Kidney (tissue), 14 donors: ENCODE measurements around the gene PTTG1IP2. TPM values are rescaled to one million over a fixed set of nuclear protein-coding genes. Genes with fewer than 3 reads are reported as not detected.

Experiments used
- DNase-seq, 5 donors: peaks; one replicate each; pipeline ENCODE4 v3.0.0-alpha.2; 2013 to 2020
- FAIRE-seq: peaks from 2 replicates; lab custom pipeline; 2012; peaks lifted over from hg19 to GRCh38; lab: Jason Lieb, UNC
- H3K27ac ChIP-seq, 2 donors: one replicate each; pipeline ENCODE4 v1.7.0; 2013; ENCODE audit warnings: low read depth in 2 of 2, low read length in 2 of 2, inconsistent platforms in 1 of 2
- H3K27me3 ChIP-seq: one replicate; pipeline ENCODE4 v1.7.1; 2013; ENCODE audit warnings: low read length, inconsistent platforms; ENCODE audit not compliant: control insufficient read depth, insufficient read depth
- H3K36me3 ChIP-seq, 3 donors: one replicate each; pipeline versions ENCODE4 v1.7.0 to v1.7.1; 2013; ENCODE audit warnings: low read length in 3 of 3, control low read depth in 1 of 3, inconsistent platforms in 1 of 3; ENCODE audit not compliant: insufficient read depth in 3 of 3, control insufficient read depth in 2 of 3
- H3K4me1 ChIP-seq, 3 donors: one replicate each; pipeline versions ENCODE4 v1.7.0 to v1.7.1; 2013; ENCODE audit warnings: low read length in 3 of 3, inconsistent platforms in 1 of 3, low read depth in 1 of 3; ENCODE audit not compliant: control insufficient read depth in 2 of 3, insufficient read depth in 2 of 3
- H3K4me3 ChIP-seq, 3 donors: one replicate each; pipeline versions ENCODE4 v1.7.0 to v1.8.1; 2013; ENCODE audit warnings: low read length in 3 of 3, control low read depth in 1 of 3, inconsistent platforms in 1 of 3
- H3K9ac ChIP-seq, 3 donors: one replicate each; pipeline versions ENCODE4 v1.7.0 to v1.7.1; 2013; ENCODE audit warnings: low read length in 3 of 3, control low read depth in 1 of 3, inconsistent platforms in 1 of 3
- H3K9me3 ChIP-seq, 3 donors: one replicate each; pipeline versions ENCODE4 v1.7.0 to v1.7.1; 2013; ENCODE audit warnings: low read length in 3 of 3, control low read depth in 1 of 3, inconsistent platforms in 1 of 3; ENCODE audit not compliant: control insufficient read depth in 2 of 3, insufficient read depth in 1 of 3
- intact Hi-C: fragments of 100-400 bp; cut with DNase I; formaldehyde crosslinking; loops from one replicate; pipeline ENCODE4 v1.11.1; 2022
- polyA plus RNA-seq: library from polyadenylated mRNA; stranded (reverse); fragments of 350-450 nt; fragmentation: Illumina TruSeq; extraction: RNeasy Lipid Tissue Mini Kit (QIAGEN cat#74804); gene quantifications from one replicate; pipeline ENCODE4 v1.2.3, GENCODE V29; 2014; ENCODE audit warnings: low read depth, low replicate concordance; ENCODE audit not compliant: insufficient read depth
- total RNA-seq: library from RNA; stranded (reverse); fragmentation: NEBNext Ultra II Directional; extraction: Animal tissue kit (Norgen Biotek cat#: 25700); gene quantifications from one replicate; pipeline ENCODE4 v1.2.1, GENCODE V29; 2021
- TF ChIP-seq, protein P1 (sequence below): IDR thresholded peaks from 3 replicates; pipeline ENCODE4 v1.5.1; 2012; ENCODE audit warnings: mild to moderate bottlenecking, moderate library complexity, borderline replicate concordance; ENCODE audit not compliant: insufficient read depth; ENCODE audit errors: extremely low read depth
- donor health status: control.
- donor health status: control.
- donor health status: control.
- donor health status: control.
- donor health status: control.
- donor health status: DM: yes; HTN: yes; CAD: no.
- donor health status: Normal renal cell carcinoma (clear cell type).

PTTG1IP2 gene
- total and polyA plus RNA-seq, 2 donors from 2014 or later: not detected

DNA sequence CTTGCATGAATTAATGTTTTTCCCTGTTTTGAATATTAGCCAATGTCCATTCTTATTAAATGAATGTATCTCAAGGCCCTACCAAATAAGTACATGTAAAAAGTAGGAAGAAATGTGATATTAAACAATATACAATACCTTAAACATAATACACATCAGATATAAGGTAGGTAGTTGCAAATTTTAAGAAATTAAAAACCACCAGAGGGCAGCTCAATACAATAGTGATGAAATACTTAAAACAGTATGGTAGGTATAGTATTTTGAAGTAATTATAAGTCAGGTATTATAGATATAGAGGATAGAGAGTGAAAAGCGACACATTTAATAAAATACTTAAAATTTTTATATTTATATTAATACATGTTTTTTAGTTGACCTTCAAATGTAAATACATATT, 83.1 kb downstream of the PTTG1IP2 start:
- Histone ChIP-seq H3K4me3 (no peak overlapping the region), H3K27me3 (no peaks in the 10 kb centered on the region), H3K4me1 (no peaks in the 10 kb centered on the region), H3K36me3 (no peaks in the 10 kb centered on the region), H3K9me3 (no peaks in the 10 kb centered on the region), H3K9ac (no peak overlapping the region), H3K27ac (no peak overlapping the region)
- FAIRE-seq (peak; percentile 84), DNase-seq (no peak)
- TF ChIP-seq, protein P1, sequence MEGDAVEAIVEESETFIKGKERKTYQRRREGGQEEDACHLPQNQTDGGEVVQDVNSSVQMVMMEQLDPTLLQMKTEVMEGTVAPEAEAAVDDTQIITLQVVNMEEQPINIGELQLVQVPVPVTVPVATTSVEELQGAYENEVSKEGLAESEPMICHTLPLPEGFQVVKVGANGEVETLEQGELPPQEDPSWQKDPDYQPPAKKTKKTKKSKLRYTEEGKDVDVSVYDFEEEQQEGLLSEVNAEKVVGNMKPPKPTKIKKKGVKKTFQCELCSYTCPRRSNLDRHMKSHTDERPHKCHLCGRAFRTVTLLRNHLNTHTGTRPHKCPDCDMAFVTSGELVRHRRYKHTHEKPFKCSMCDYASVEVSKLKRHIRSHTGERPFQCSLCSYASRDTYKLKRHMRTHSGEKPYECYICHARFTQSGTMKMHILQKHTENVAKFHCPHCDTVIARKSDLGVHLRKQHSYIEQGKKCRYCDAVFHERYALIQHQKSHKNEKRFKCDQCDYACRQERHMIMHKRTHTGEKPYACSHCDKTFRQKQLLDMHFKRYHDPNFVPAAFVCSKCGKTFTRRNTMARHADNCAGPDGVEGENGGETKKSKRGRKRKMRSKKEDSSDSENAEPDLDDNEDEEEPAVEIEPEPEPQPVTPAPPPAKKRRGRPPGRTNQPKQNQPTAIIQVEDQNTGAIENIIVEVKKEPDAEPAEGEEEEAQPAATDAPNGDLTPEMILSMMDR: no peak
- intact Hi-C loops: no loop called here

DNA sequence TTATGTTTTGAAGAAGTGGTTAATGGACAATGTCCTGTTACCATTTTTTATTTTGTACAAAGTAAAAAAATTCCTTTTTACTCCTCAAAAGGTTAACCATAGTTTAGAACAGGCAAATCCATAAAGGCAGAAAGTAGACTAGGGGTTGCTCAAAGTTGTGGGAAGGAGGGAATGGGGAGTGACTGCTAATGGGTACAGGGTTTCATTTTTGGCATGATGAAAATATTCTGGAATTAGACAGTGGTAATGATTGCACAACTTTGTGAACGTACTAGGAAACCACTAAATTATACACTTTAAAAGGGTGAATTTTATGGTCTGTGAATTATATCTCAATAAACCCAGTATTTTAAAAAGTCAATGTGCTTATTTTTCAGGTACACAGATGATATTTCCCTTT, 91.3 kb downstream of the PTTG1IP2 start:
- Histone ChIP-seq H3K27me3 (no peaks in the 10 kb centered on the region), H3K4me3 (no peak overlapping the region), H3K36me3 (no peaks in the 10 kb centered on the region), H3K9ac (no peak overlapping the region), H3K4me1 (no peaks in the 10 kb centered on the region), H3K9me3 (no peaks in the 10 kb centered on the region), H3K27ac (no peak overlapping the region)
- FAIRE-seq (no peak), DNase-seq (no peak)
- TF ChIP-seq, protein P1: no peak
- intact Hi-C loops: no loop called here

Other genes with a start within 250 kb of the PTTG1IP2 start
- gene CFAP69, start 224.5 kb upstream of the PTTG1IP2 start, total RNA-seq: 13.2 TPM
- gene CFAP69, start 224.5 kb upstream of the PTTG1IP2 start, polyA plus RNA-seq: 9.2 TPM
- not detected for gene FAM237B, start 148.3 kb upstream of the PTTG1IP2 start, total RNA-seq
- not detected for gene FAM237B, start 148.3 kb upstream of the PTTG1IP2 start, polyA plus RNA-seq
- gene GTPBP10, start 122.9 kb upstream of the PTTG1IP2 start, total RNA-seq: 31.8 TPM
- gene GTPBP10, start 122.9 kb upstream of the PTTG1IP2 start, polyA plus RNA-seq: 15.2 TPM
- gene CLDN12, start 66.2 kb upstream of the PTTG1IP2 start, total RNA-seq: 43.8 TPM
- 23.9 TPM for gene CLDN12, start 66.2 kb upstream of the PTTG1IP2 start, polyA plus RNA-seq
- 33.9 TPM for gene CDK14, start 126.7 kb downstream of the PTTG1IP2 start, total RNA-seq
- 11.9 TPM for gene CDK14, start 126.7 kb downstream of the PTTG1IP2 start, polyA plus RNA-seq